ENCODE results near the gene HBP1. TPM values are rescaled to one million over a fixed set of nuclear protein-coding genes. Genes with fewer than 3 reads are reported as not detected.

HBP1 gene
- total and polyA plus RNA-seq, 4 donors, result 22.1 to 187 (median 46.1) TPM

GRCh38 chr7:107179326-107180164, 10.7 kb downstream of the HBP1 start:
- peak overlapping the region in 1 of 2 donors; percentile 33 for H3K27ac ChIP-seq (ENCODE audit: low read depth in 1 of 2, low read length in 1 of 2)
- H3K36me3 ChIP-seq (ENCODE audit: control insufficient read depth in 4 of 4, insufficient read depth in 4 of 4, low read length in 4 of 4), result peaks cover 5 to 22% (median 5%) of the 10 kb centered on the region in 4 donors
- H3K4me1 ChIP-seq (ENCODE audit: control insufficient read depth in 5 of 5, insufficient read depth in 5 of 5, low read length in 5 of 5), result peaks cover 0 to 21% (median 0%) of the 10 kb centered on the region in 5 donors
- ATAC-seq (ENCODE audit: insufficient read depth, low FRiP score) (no peak), DNase-seq (no peak)
- no peak for TF ChIP-seq CTCF (IDR thresholded peaks at IDR 0.05; ENCODE audit: control extremely low read depth, extremely low read depth)
- 87 to 92% methylated on average over 14 of the region's 14 CpGs for WGBS, 2 donors
- H3K9me3 ChIP-seq (ENCODE audit: control insufficient read depth in 4 of 4, insufficient read depth in 3 of 4, low read length in 3 of 4), result no peaks in the 10 kb centered on the region
- H3K4me3 ChIP-seq, result no peak overlapping the region
- no peak overlapping the region for H3K9ac ChIP-seq (ENCODE audit: insufficient read depth in 1 of 2, low read length in 2 of 2)
- no peaks in the 10 kb centered on the region for H3K27me3 ChIP-seq (ENCODE audit: control insufficient read depth in 3 of 3, insufficient read depth in 3 of 3, low read length in 2 of 3)

- Histone ChIP-seq H3K36me3 (ENCODE audit: control insufficient read depth in 4 of 4, insufficient read depth in 4 of 4, low read length in 4 of 4) (peaks cover 5 to 24% (median 7%) of the 10 kb centered on the region in 4 donors), H3K9me3 (ENCODE audit: control insufficient read depth in 4 of 4, insufficient read depth in 3 of 4, low read length in 3 of 4) (no peaks in the 10 kb centered on the region), H3K27me3 (ENCODE audit: control insufficient read depth in 3 of 3, insufficient read depth in 3 of 3, low read length in 2 of 3) (no peaks in the 10 kb centered on the region), H3K4me3 (no peak overlapping the region), H3K9ac (ENCODE audit: insufficient read depth in 1 of 2, low read length in 2 of 2) (no peak overlapping the region), H3K27ac (ENCODE audit: low read depth in 1 of 2, low read length in 1 of 2) (peak overlapping the region in 1 of 2 donors; percentile 33), H3K4me1 (ENCODE audit: control insufficient read depth in 5 of 5, insufficient read depth in 5 of 5, low read length in 5 of 5) (peaks cover 0 to 21% (median 0%) of the 10 kb centered on the region in 5 donors)
- DNase-seq (peak; percentile 30 to 58 (median 53)), ATAC-seq (ENCODE audit: insufficient read depth, low FRiP score) (peak; percentile 58)
- WGBS, 2 donors, result 31 to 40% methylated on average over 1 of the region's 1 CpG
- no peak for TF ChIP-seq CTCF (IDR thresholded peaks at IDR 0.05; ENCODE audit: control extremely low read depth, extremely low read depth)
These were observed 11.6 kb downstream of the HBP1 start for GRCh38 chr7:107180378-107180777.

GRCh38 chr7:107181172-107181571, 12.4 kb downstream of the HBP1 start:
- ATAC-seq (ENCODE audit: insufficient read depth, low FRiP score), result no peak
- Histone ChIP-seq H3K4me3 (no peak overlapping the region), H3K27me3 (ENCODE audit: control insufficient read depth in 3 of 3, insufficient read depth in 3 of 3, low read length in 2 of 3) (no peaks in the 10 kb centered on the region), H3K9me3 (ENCODE audit: control insufficient read depth in 4 of 4, insufficient read depth in 3 of 4, low read length in 3 of 4) (no peaks in the 10 kb centered on the region), H3K36me3 (ENCODE audit: control insufficient read depth in 4 of 4, insufficient read depth in 4 of 4, low read length in 4 of 4) (peaks cover 6 to 25% (median 7%) of the 10 kb centered on the region in 4 donors), H3K9ac (ENCODE audit: insufficient read depth in 1 of 2, low read length in 2 of 2) (no peak overlapping the region), H3K4me1 (ENCODE audit: control insufficient read depth in 5 of 5, insufficient read depth in 5 of 5, low read length in 5 of 5) (peaks cover 0 to 17% (median 0%) of the 10 kb centered on the region in 5 donors), H3K27ac (ENCODE audit: low read depth in 1 of 2, low read length in 1 of 2) (no peak overlapping the region)
- no peak for TF ChIP-seq CTCF (IDR thresholded peaks at IDR 0.05; ENCODE audit: control extremely low read depth, extremely low read depth)
- DNase-seq, result no peak
- 93 to 95% methylated on average over 5 of the region's 5 CpGs for WGBS, 2 donors
